Measurements from ENCODE around the gene SLC2A1.

- TF ChIP-seq CHD2 (IDR thresholded peaks at IDR 0.05; ENCODE audit: low read depth, low read length), result no peak
- no peak for TF ChIP-seq CTCF (IDR thresholded peaks at IDR 0.05 in 2 of 3, conservative IDR thresholded peaks at IDR 0.05 in 1 of 3; ENCODE audit: insufficient read depth in 2 of 3, low read depth in 1 of 3, low read length in 3 of 3)
- no peak for TF ChIP-seq RAD21 (CRISPR knock-in tag; conservative IDR thresholded peaks at IDR 0.05 in 1 of 2, IDR thresholded peaks at IDR 0.05 in 1 of 2)
- TF ChIP-seq ZBTB7A (IDR thresholded peaks at IDR 0.05; ENCODE audit: borderline replicate concordance, control insufficient read depth, low read depth, low read length), result no peak
- TF ChIP-seq POLR2A (conservative IDR thresholded peaks at IDR 0.05), result no peak
- TF ChIP-seq ZNF785 (CRISPR knock-in tag; IDR thresholded peaks at IDR 0.05), result no peak
- no peak for TF ChIP-seq ZNF354B (CRISPR knock-in tag; IDR thresholded peaks at IDR 0.05)
- TF ChIP-seq GABPA (tag; conservative IDR thresholded peaks at IDR 0.05; ENCODE audit: low read depth), result no peak
- TF ChIP-seq SPI1 (IDR thresholded peaks at IDR 0.05; ENCODE audit: borderline replicate concordance, low read depth, low read length), result no peak
These were observed 33.4 kb upstream of the SLC2A1 start for GRCh38 chr1:42992054-42992571.
